HG02642 (cell line): Measurements from ENCODE around the gene SCP2.

Experiments
- ATAC-seq: cut with Tn5 transposase; IDR thresholded peaks from one replicate; pipeline ENCODE4 v1.9.1; 2021; ENCODE audit warnings: mild to moderate bottlenecking; ENCODE audit not compliant: unreplicated experiment, poor library complexity

The SCP2 gene

DNA sequence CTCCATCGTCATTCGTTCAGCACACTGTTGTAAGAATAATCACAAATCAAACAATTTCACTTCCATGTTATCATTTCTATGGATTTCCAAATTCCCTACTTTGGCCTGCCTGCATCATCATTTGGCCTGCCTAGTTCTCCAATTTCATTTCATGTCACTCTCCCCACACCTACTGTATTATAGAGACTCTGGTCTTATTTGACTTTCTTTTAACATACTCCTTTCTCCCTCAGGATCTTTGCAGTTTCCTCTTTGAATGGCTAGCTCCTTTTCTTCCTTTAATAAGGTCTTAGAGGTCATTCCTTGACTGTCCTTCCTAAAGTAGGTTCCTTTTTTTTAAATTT, 98.7 kb downstream of the SCP2 start:
- ATAC-seq, result no peak

DNA sequence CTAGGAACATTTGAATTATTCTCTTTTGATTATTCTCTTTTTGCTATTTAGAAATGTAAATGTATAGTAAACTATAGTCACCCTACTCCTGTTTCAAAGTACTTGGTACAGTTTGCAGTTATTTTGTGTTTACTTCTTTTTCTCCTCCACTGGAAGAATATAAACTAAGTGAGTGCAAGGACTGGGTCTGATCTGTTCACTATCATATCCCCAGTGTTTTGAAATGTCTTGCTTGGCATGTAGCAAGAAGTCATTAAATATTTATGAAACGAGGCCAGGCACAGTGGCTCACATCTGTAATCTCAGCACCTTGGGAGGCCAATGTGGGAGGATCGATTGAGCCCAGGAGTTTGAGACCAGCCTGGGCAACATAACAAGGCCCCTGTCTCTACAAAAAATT, 99.2 kb downstream of the SCP2 start:
- ATAC-seq, result no peak

DNA sequence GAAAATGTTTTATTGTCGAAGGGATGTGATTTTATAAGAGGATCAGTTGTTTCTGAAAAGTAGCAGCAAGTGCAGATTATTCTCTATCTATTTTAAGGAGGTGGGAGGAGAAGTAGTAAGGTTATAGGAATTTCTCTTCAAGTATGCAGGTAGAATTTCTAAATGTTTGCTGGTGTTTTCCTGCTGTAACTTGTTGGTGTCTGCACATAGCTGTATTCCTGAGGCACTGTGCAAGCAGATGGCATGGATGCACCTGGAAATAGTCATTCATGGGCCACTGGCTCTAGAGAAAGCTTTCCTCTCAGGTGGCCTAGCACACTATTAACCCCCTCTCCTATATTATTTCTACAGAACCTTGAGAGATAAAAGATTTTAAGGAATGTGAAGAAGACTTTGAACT, 104.7 kb downstream of the SCP2 start:
- no peak for ATAC-seq

DNA sequence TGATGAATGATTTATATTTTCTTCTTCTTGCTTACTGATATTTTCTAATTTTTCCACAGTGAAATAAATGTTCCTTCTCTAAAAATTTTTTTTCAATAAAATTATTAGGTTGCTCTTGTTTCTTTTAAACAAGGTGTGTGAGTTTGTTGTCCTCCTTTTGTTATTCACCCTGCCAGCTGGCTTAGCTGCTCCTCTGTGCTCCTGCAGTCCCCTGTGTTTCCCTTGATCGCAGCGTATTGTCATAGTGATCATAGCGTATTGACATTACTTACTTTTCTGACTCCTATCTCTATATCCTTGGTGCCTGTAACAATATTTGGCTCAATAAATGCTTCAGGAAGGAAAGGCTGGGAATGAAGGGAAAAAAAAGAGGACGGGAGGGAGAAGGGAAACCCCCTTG, 110.1 kb downstream of the SCP2 start:
- no peak for ATAC-seq

DNA sequence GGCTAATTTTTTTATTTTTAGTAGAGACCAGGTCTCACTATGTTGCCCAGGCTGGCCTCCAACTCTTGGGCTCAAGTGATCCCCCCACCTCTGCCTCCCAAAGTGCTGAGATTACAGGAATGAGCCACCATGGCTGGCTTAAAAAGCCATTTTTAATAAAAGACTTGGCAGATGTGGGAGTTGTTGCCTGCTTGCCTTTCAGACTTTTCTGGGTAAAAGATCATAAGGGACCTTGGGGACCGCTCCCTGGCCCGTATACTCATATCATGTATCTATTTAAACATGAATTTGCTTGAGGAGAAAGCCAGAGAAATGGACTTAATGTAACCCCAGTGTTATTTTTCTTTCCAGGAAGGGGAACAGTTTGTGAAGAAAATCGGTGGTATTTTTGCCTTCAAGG, 111.5 kb downstream of the SCP2 start:
- ATAC-seq, result no peak

DNA sequence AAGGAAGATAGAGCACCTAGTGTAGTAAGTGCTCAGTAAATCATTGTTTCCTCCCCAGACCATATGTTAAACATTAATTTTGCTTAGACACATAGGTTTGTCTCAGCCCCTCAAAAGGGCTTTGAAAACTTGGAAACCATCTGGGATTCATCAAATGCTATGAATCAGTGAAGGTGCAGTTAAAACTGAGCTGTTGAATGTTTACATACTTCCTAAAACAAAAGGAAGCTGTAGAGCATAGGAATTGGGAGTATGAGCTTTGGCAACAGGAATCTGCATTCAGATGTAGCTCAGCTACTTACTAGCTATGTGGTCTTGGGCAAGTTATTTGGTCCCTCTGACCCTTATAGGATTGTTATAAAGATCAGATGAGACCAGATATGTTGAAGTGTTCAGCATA, 116.2 kb downstream of the SCP2 start:
- no peak for ATAC-seq

DNA sequence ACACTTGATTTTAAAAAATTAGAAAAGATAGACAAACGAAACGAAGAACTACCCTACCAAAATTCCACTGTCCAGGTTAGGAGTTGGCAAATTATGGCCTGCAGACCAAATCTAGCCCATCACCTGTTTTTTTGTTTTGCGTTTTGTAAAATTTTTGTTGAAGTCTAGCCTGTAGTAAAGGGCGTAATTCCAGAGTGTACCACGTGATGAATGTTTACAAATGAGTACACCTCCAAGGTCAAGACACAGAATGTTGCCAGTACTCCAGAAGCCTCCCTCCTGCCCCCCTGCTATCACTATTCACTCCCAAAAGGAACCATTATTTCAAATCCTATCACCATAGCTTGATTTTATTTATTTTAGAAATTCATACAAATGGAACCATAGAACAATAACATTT, 117.8 kb downstream of the SCP2 start:
- no peak for ATAC-seq

DNA sequence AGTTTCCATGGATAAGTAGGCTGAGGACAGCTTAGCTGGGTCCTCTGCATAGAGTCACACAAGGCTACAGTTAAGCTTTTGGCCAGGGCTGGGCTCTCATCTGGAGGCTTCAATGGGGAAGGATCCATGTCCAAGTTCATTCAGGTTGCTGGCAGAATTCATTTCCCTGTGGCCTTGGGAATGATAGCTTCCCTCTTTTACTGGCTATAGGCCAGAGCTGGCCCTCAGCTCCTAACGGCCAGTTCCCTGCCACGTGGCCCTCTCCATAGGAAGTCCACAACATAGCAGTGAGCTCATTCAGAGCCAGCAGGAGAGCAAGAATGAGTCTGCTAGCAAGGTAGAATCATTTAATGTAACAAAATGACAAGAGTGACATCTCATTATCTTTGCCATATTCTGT, 119.9 kb downstream of the SCP2 start:
- ATAC-seq, result no peak

DNA sequence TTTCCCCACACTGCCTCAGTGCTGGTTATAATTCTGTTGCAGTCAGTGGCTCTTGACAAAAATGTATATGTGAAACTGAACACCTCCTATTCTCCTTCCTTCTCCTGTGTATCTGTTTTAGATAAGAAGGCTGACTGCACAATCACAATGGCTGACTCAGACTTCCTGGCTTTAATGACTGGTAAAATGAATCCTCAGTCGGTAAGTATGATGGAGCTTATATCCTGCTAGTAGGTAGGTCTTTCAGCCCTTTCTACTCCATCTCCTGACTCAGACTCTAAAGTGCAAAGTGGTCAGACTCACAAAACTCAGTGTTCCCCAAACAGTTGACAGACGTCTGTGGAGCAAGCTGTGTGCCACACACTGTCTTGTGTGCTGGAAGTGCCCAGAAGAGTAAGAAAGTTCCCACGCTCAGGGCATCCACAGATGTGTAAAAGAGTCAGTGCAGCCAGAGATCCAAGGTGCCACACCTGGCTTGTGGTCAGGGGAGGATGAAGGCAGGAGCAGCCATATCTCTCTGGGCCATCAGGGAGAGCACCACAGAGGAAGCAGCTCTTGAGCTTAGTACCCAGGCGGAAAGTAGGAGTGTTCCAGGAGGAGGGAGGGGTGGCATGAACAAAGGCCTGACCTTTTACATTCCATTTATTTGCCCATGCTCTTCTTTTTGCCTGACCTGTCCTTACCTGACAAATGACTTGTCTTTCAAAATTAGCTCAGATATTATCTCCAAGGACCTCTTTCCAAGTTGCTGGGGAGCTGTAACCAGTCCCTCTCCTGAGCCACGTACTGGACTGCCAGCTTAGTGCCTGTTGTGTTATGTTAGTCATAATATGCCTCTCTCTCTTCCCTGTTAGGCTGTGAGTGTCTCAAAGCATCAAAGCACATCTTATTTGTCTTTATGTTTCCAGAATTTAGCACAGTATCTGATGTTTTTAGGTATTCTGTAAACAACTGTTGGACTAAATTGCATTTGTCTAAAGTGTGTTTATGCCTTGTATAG, 121.0 kb downstream of the SCP2 start:
- ATAC-seq, result no peak

DNA sequence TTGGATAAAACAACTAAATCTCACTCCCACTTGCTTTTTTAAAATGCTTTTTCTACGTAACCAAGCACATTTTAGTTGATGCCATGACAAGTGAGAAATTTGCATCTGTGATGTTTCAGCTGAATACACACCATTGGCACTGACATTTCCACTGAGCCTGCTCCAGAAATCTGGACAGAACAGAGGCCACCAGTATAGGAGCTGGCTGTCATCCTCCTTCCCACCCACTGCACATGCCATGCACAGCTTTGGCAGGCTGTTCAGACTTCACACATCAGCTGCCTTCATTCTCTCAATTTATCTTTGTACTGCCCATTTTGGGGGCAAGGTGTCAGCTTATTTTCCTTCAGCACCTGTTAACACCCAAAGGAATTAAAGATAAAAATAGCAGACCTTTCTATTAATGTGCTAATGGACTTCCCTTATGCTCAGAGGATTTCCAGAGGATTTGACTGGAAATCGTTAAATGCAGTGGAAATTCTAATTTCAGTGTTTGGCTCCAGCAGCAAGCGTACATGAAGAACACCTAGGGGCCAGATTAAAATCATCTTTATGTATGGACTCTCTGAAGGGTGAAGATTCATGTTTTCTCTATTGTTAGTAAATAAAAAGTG, 122.0 kb downstream of the SCP2 start:
- ATAC-seq, result no peak

DNA sequence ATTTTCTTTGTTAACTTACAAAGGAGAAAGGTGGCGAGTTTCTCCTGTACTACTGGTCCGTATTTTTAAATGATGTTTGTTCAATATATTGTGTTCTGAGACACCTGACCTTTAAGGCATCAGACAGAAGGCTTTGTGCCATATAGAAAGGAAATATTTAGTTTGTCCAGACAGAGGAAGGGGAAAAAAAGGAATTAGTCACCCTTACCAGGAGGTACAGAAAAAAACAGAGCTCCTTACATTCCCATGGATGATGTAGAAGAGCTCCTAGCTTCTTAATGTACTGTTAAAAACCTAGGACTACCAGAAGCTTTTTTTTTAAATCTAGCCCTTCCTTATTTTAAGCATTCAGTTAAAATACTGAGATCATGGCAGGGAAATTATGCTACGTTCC, 122.5 kb downstream of the SCP2 start:
- ATAC-seq, result no peak

DNA sequence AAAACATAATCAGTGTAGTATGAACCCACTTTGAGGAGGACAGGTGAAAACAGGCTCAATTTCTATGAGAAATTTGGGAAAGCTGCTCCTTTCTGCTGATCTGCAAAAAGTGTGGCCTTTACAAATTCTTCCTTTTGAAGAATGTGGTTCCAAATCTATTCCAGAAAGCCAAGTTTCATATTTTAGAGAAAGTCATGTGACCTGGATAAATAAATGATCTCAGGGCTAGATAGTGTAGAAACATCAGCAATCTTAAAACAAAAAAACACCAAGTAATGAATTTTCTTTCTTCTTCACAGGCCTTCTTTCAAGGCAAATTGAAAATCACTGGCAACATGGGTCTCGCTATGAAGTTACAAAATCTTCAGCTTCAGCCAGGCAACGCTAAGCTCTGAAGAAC, 123.2 kb downstream of the SCP2 start:
- no peak for ATAC-seq

DNA sequence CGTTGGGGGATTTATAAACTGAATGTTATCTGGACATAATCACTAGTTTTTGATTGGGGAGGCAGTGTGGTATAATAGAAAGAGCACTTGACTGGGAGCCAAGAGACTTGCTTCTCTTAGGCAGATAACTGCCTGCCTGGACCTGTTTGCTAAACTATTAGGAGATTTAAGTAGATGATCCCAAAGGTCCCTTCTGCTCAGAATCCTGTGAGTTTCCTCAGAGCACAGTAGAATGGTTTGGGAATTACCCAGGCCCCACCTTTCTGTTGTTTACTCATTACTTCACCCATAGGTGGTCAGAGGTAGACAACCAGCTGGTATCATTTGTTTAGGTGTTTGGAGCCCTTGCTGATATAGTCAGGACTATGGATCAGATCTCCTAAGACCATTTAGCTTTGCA, 124.6 kb downstream of the SCP2 start:
- no peak for ATAC-seq

DNA sequence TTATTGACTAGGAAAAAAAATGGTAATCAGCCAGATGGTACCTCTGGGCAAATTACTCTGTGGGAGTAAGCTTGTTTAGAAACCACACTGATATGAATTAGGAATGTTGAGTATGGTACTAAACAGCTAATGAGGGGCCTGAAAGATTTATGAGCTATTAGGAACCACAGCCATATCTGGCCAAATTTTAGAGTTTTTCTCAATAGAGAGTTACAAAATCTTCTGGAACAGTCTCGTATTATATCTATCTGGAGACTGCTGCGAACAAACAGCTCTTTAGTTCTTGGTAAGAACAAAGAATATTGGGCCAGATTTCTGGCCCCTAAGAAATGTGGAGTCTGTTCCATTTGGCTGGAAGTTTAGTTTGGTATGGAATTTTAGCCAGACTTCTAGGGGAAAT, 130.1 kb downstream of the SCP2 start:
- ATAC-seq, result no peak

DNA sequence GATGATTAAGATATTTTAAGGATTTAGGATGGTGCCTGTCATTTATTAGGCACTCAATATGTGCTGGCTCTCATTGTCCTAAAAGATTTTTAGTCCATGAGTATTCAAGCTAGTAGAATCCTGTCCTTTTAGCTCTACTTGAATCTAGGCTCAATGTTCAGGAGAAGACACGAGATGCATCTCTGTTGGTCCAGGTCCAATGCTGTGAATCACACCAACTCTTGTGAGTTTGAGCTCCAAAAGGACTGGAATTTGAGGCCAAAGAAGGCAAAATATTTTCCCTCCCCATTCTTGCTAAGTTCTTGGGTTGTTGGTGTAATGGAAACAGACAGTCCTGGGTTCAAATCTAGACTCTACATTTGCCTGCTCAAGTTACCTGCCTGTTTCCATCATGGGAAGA, 133.5 kb downstream of the SCP2 start:
- no peak for ATAC-seq

DNA sequence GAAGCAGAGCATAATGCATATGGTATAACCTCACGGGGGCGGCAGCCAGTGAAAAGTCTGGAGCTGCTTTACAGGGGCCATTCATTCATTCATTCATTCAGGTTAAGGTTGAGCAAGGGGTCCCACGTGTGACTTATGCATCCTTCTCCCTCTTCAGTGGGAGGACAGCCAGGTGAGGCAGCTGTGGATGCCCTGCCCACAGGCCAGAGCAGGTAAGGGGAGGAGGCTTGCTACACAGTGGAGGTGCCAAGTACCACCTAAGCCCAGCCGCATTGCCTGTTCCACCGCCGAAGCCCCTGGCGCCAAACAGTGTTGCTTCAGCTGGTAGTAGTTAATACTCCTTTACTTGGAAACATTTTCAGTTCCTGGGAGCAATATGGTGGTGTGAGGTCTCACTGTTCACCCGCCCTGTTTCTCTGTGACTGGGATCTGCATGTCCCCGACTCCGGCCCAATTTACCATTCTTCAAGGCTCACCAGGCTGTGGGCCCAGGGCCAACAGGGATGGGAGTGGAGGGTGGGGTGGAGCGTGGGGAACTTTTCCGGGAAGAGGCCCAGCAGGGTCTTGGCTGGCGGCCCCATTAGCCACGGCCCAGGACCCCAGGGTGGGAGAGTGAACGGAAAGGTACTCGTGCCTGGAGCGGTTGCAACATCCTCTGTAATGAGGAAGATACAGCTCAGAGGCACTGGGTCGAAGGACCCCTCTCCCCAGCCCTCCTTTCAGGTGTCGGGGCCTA, 134.2 kb downstream of the SCP2 start:
- no peak for ATAC-seq

DNA sequence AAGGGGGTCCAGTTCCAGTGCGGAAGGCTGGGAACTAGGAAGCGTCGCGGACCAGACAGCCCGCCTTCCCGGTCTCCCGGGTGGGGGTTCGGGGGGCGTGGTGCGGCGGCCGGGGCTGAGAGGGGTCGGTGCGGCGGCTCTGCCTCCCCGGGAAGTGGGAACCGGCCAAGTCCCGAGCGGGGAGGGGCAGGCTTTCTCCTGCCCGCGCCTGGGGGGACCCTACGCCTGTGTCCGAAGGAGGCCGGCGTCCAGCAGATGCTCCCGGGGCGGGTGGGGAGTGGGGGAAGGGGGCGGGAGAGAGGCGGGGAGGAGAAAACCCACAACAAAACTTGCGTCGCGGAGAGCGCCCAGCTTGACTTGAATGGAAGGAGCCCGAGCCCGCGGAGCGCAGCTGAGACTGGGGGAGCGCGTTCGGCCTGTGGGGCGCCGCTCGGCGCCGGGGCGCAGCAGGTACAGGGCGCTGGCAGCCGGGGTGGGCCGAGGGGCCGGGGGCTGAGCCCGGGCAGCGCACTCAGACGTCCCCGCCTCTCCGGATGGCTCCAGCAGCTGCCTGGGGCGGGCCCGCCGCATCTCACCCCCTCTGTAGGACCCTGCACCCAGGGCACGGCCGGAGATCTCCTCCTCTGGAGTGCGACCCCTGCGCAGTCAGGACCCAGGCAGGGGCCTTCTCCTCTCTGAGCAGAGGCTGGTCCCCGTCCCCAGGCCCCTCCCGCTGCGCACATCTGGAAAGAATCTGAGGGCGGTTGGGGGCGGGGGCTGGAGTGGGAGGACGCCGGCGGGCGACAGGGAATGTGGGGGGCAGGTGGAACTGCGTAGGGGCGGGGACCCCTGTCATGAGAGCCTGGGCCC, 135.0 kb downstream of the SCP2 start, which contains the start of gene PODN:
Gene PODN, plus strand, starts transcription at position 355 of the 849 bp plus-strand sequence. CDS start 7,643 bp downstream, outside the sequence.
- no peak for ATAC-seq

DNA sequence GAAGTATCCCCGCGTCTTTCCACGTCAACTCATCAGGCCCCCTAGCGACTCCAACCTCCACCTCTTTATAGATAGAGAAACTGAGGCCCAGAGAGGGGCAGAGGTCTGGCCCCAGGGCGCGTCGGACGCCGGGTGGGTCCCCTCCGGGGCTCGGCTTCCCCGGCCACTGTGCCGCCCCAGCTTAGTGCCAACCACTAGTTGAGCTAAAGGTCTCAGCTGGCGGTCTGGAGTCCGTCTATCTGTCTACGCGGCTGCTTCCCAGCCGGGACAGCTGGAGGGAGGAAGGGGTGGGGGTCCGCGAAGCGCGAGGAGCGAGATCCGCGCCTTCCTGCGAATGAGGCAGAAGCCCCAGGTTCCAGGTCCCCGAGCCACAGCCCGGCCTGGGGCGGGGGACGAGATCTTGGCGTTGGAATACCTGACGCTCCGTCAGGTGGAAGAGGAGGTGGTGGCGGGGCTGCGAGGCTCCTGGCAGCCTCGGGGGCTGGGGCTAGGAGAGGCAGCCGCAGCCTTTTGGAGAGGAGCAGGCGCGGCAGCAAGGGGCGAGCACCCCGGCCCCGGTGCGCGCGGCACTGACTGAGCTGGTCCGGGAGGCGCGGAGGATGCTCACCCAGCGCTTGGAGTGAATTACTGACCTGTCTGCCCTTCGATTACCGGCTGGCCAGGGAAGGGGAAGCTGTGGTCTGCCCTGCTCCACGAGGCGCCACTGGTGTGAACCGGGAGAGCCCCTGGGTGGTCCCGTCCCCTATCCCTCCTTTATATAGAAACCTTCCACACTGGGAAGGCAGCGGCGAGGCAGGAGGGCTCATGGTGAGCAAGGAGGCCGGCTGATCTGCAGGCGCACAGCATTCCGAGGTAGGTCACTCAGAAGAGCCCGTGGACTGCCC, 135.9 kb downstream of the SCP2 start:
- no peak for ATAC-seq
